ENCODE data around the gene MAPKAP1.

DNA sequence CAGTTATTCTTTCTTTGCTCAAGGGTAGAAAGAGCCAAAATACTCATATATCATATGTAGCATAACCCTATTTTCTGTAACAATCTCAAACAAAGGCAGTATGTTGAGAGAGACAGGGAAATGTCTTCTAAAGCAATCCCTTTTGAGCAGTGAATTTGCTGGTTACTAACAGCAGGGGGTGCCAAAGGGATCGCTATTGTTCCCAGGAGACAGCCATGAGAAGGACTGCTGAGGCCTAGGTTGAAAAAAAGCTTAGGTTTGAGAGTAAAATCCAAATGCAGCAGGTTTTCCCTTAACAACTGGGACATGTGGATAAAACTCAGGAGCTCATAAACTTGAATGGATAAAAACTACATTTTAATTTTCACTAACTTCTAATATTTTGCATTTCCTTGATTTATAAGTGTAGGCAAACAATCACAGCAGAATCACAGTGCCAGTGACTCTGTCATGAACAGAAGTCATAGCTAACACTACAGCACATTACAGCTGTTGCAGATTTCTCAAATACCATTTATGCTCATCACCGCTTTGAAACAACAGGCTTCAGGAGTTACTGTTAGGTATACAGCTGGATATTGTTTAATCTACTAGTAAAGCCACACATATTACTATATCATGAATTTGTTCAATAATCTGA is 148.4 kb downstream of the MAPKAP1 start:
- TF ChIP-seq, protein P1, sequence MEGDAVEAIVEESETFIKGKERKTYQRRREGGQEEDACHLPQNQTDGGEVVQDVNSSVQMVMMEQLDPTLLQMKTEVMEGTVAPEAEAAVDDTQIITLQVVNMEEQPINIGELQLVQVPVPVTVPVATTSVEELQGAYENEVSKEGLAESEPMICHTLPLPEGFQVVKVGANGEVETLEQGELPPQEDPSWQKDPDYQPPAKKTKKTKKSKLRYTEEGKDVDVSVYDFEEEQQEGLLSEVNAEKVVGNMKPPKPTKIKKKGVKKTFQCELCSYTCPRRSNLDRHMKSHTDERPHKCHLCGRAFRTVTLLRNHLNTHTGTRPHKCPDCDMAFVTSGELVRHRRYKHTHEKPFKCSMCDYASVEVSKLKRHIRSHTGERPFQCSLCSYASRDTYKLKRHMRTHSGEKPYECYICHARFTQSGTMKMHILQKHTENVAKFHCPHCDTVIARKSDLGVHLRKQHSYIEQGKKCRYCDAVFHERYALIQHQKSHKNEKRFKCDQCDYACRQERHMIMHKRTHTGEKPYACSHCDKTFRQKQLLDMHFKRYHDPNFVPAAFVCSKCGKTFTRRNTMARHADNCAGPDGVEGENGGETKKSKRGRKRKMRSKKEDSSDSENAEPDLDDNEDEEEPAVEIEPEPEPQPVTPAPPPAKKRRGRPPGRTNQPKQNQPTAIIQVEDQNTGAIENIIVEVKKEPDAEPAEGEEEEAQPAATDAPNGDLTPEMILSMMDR (IDR thresholded peaks at IDR 0.05; ENCODE audit: low read depth, low read length, poor library complexity, severe bottlenecking) = peak; percentile 81
- TF ChIP-seq EZH2phosphoT487 (IDR thresholded peaks at IDR 0.05; ENCODE audit: borderline replicate concordance, low read length) = no peak
